GM19395 (cell line): ENCODE results near the gene BRME1.
"Not testable (repeated sequence)": the region's sequence is repeated elsewhere in the genome, so short reads cannot be mapped to it uniquely, and the experiment has no call there.

Experiments used
- ATAC-seq: cut with Tn5 transposase; IDR thresholded peaks from one replicate; pipeline ENCODE4 v1.9.1; 2021; ENCODE audit warnings: mild to moderate bottlenecking, moderate library complexity; ENCODE audit not compliant: unreplicated experiment

BRME1 gene

GRCh38 chr19:13868663-13869062, 37.3 kb downstream of the BRME1 start:
- no peak for ATAC-seq

GRCh38 chr19:13866463-13867046, 39.4 kb downstream of the BRME1 start:
- ATAC-seq: no peak

GRCh38 chr19:13865571-13866462, 40.1 kb downstream of the BRME1 start:
- no peak for ATAC-seq

GRCh38 chr19:13864667-13865570, 41.0 kb downstream of the BRME1 start:
- ATAC-seq: no peak

- no peak for ATAC-seq
Observed at GRCh38 chr19:13864046-13864666, 41.8 kb downstream of the BRME1 start.

- ATAC-seq: peak; percentile 83
Observed at GRCh38 chr19:13861714-13862531, 44.0 kb downstream of the BRME1 start.

GRCh38 chr19:13861392-13861713, 44.6 kb downstream of the BRME1 start:
- ATAC-seq: peak; percentile 40

- no peak for ATAC-seq
Observed at GRCh38 chr19:13860679-13861391, 45.1 kb downstream of the BRME1 start.

- ATAC-seq: no peak
Observed at GRCh38 chr19:13859361-13859880, 46.5 kb downstream of the BRME1 start.

- no peak for ATAC-seq
Observed at GRCh38 chr19:13856497-13856896, 49.4 kb downstream of the BRME1 start.

- ATAC-seq: not testable (repeated sequence)
Observed at GRCh38 chr19:13852171-13852707, 53.7 kb downstream of the BRME1 start.

- ATAC-seq: not testable (repeated sequence)
Observed at GRCh38 chr19:13851734-13852114, 54.2 kb downstream of the BRME1 start.

GRCh38 chr19:13850910-13851733, 54.8 kb downstream of the BRME1 start:
- no peak for ATAC-seq

GRCh38 chr19:13849991-13850909, 55.7 kb downstream of the BRME1 start:
- no peak for ATAC-seq

- ATAC-seq: no peak
Observed at GRCh38 chr19:13848798-13849676, 56.9 kb downstream of the BRME1 start.

GRCh38 chr19:13848340-13848677, 57.6 kb downstream of the BRME1 start:
- ATAC-seq: no peak
